ENCODE measurements around the gene LGALS7.

- TF ChIP-seq POLR2AphosphoS5 (IDR thresholded peaks at IDR 0.05) (no peak), POLR2A (IDR thresholded peaks at IDR 0.05; ENCODE audit: low read depth) (no peak)
- TF ChIP-seq, protein P1, sequence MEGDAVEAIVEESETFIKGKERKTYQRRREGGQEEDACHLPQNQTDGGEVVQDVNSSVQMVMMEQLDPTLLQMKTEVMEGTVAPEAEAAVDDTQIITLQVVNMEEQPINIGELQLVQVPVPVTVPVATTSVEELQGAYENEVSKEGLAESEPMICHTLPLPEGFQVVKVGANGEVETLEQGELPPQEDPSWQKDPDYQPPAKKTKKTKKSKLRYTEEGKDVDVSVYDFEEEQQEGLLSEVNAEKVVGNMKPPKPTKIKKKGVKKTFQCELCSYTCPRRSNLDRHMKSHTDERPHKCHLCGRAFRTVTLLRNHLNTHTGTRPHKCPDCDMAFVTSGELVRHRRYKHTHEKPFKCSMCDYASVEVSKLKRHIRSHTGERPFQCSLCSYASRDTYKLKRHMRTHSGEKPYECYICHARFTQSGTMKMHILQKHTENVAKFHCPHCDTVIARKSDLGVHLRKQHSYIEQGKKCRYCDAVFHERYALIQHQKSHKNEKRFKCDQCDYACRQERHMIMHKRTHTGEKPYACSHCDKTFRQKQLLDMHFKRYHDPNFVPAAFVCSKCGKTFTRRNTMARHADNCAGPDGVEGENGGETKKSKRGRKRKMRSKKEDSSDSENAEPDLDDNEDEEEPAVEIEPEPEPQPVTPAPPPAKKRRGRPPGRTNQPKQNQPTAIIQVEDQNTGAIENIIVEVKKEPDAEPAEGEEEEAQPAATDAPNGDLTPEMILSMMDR (IDR thresholded peaks at IDR 0.05) = no peak
Measured at GRCh38 chr19:38726761-38727301, 46.5 kb downstream of the LGALS7 start.
